GDM1 (cell line): ENCODE results near the gene FUNDC2.

ENCODE experiments used
- DNase-seq: peaks from one replicate; lab custom pipeline; 2025; lab: John Stamatoyannopoulos, UW

The FUNDC2 gene

DNA sequence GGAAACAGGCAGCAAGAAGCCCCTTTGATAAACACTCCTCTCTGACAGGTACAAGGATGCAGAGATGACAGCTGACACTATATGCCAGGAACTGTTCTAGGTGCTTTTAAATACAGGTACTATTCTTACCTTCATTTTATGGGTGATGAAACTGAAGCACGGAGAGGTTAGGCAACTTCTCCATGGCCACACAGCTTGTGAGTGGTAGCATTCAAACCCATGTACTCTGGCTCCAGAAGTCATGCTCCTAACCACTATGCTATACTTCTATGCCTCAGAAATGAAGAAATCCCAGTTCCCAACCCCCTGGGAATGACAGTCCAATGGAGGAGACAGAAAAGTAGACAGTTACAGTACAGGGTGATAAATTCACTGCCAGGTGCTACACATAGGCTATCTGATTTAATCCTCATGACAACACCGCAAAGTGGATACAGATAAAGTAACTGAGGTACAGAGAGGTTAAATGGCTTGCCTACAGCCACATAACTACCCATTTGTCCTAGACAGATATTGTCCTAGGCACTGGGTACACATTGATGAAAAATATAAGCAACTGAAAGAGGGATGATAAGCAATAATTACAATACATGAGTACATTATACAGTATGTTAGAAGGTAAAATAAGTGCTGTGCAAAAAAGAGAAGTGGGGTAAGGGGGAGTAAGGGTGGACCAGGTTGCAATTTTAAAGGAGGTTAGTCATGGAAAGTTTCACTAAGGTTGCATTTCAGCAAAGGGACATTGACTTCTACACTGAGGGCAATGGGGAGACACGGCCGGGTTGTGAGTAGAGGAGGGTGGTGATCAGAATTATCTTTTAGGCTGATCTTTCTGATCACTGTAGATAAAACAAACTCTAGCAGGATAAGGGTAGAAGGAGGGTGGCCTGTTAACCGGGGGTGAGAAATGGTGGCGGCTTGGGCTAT lies 2.5 kb upstream of the FUNDC2 start:
- no peak for DNase-seq

DNA sequence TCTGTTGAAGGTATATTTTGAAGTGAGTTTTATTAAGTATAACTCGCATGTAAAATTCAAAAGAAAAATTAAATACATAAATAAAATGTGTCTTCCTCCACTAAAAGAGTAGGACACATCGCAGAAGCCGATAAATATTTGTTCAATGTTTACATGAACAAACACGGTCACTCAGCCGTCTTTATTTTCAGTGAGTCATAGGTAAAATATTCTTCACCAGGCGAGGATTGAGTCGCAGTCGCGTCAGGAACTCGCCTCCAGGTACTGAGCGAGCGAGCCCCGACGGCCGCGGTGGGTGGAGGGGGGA lies 271 bp upstream of the FUNDC2 start:
- no peak for DNase-seq

DNA sequence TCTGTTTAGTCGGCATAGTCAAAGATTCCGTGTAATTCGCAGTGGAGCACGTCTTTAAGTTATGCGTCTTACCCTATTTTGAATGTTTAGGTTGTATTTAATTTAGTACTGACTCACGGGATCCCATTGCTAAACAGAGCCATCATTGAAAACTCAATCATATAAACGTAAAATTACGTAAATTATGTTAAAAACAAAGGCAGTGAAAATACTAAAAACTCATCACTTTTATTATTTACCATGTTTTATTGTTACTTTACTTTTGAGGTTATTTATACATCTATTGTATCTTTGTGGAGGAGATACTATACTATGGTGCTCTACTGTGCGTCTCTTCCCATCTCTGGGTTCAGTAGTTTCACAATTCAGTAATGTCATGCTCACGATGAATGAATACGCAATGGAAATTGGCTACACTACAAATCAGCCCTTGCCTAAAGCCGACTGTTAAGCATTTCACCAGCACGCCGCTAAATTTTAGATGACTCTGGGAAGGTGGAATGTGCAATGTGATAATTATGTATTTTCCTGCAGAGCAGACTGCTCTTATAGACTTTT lies 944 bp downstream of the FUNDC2 start:
- DNase-seq, result no peak

- DNase-seq, result no peak
Measured at GRCh38 chrX:155028129-155028528, 1.5 kb downstream of the FUNDC2 start.

GRCh38 chrX:155028877-155029291 lies 2.2 kb downstream of the FUNDC2 start:
- no peak for DNase-seq

- DNase-seq, result no peak
Measured at GRCh38 chrX:155031657-155032056, 5.0 kb downstream of the FUNDC2 start.

DNA sequence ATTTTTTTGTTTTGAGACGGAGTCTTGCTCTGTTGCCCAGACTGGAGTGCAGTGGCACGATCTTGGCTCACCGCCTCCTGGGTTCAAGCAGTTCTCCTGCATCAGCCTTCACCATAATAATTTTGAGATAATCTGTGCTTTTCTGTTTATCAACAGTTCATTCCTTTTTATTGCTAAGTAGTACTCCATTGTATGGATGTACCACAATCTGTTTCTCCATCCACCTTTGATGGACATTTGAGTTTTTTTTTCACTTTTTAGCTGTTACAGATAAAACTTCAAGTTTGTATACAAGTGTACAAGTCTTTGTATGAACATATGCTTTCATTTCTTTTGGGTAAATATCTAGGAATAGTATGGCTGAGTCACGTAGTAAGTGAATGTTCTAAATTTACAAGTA lies 9.0 kb downstream of the FUNDC2 start:
- DNase-seq, result no peak

DNA sequence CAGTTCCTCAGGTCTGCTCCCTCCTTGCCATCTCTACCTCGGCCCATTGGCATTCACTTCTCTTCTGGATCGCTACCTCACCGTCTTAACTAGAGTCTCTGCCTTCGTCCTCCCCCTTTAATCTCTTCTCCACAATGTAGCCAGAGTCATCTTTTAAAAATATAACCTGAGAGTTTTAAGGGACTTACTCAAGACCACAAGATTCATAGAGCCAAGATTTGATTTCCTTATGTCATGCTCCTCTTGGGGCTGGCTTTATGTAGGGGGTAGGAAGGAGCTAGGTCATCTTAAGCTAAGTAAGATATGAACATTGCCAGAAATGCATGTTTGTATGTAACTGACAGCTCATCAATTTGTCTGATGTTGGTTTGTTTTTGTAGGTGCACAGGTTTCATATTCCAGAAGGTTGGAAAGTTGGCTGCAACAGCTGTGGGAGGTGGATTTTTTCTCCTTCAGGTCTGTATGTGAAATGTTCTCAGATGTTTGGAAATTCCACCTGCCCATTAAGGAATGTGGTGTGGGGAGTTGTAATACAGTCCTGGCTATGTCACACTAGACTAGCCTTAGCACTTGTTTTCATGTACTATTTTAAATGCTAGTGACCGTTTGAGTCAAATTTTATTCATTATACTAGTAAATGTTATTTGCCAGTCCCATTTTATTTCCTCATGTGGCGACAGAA lies 19.6 kb downstream of the FUNDC2 start:
- DNase-seq, result no peak

- DNase-seq, result no peak
Measured at GRCh38 chrX:155046811-155047528, 20.3 kb downstream of the FUNDC2 start.

DNA sequence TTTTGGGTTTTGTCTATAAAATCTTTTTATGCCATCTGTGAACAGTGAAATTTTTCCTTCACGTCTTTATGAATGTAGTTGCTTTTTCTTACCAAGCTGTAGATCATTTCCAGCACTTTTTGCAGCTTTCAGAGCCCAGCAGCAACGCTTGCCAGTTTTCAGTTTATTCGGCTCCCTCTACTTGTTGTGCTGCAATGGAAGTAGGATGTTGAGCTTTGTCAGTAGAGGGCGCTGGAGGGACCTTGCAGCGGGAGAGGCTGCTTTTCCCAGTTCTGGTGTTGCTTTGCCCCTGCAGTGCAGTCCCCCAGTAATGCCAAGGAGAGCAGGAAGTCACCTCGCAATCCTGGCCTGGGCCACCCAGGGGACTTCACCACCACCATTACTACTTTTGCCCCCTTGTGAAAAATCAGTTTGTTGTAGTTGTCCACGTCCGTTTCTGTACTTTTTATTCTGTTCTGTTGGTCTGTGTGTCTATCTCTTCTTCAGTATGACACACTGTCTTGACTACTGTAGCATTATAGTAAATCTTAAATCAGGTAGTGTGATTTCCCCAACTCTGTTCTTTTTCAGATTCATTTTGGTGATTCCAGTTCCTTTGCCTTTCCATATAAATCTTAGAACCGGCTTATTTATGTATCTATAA lies 22.5 kb downstream of the FUNDC2 start:
- peak; percentile 39 for DNase-seq

- DNase-seq, result no peak
Measured at GRCh38 chrX:155052738-155053498, 26.3 kb downstream of the FUNDC2 start.

DNA sequence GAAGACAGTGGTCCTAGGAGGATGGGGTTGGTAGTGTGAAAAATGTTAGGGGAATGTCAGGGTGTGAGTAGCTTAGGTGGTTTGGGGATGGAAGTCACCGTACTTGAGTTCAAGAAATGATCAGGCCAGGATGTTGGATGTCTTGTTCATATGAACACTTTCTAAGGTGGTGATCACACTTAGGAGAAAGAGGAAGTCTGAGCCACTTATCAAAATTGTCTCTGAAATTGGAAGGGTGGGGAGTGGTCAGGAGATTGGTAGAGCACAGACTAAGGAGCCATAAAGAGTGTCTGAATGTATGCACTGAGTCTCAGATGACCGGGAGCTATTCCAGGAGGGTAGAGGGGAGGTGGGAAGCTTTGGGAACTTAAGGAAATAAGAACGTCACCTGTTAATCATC lies 27.0 kb downstream of the FUNDC2 start:
- DNase-seq, result no peak

DNA sequence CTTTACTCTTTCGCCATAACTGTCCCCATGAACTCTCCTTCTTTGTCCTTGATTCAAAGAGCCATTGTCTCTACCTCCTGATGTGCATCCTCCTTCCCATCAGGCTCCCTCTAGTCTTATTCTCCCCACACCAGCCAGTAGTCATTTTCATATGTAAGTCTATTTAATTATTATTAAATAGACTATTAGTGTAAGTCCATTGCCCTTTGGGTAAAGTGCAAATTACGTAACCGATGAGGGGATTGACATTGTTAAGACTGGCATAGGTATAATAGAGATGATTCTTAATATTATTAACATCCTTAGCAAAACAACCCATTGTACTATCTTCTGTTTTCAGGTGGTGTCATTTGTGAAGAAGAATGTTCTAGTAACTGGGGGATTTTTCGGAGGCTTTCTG lies 27.6 kb downstream of the FUNDC2 start:
- no peak for DNase-seq

DNA sequence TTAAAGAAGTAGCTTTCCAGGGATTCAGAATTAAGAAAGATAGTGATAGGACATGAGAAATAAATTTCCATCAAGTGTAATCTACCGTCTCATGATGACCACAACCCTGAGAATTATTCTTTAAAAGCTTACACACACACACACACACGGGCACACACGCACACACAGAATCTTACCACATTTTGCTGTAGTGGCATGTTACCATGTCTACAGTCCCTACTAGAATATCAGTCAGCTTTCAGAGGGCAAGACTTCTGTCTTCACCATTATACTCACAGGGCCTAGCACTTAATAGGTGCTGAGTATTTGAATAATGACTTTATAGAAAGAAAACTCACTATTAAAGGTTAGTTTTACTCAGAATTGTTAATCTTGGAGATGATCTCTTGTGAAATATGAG lies 28.9 kb downstream of the FUNDC2 start:
- DNase-seq, result no peak

- DNase-seq, result no peak
Measured at GRCh38 chrX:155056471-155056870, 29.8 kb downstream of the FUNDC2 start.

DNA sequence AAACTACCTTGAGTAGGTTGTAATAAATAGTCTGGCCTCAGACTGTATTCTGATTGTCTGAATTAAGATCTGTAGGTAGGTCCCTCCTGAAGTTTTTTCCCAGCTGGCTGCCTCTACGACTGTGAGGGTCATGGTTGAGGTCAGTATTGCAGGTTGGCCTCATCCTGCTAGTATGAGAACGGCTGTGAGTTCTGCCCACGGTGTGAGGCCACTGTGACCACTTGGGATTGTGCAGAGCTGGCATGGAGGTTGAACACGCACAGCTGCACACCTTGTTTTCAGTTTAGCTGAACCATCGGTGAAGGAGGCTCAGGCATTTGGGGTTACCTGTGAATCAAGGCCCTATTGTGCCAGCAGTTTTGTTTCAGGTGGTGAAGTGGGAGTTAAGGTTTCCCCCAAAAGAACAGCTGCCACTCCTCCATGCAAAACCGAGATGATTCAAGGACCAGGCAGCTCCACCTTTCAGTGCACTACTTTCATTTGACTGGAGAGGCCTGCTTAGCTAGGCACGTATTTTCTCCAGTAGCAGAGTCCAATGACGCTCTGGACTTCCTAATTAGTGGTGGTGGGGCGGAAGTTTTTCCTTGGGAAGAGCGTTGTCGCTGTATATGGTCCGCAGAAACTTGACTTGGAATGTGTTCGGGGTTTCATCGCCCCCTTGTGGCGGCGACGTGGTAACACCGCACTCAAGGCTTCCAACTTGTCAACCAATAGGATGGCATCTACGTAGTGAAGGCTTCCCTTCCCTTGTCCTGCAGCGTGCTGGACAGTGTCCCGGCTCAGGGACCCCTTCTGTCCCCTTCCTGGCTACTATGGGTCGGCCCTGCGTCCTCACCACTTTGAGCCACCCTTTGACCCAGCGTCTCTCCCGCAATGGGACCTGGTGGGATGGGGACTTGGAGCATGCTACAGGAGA lies 30.5 kb downstream of the FUNDC2 start:
- peak; percentile 41 for DNase-seq

- DNase-seq, result no peak
Measured at GRCh38 chrX:155061760-155062159, 35.1 kb downstream of the FUNDC2 start.

DNA sequence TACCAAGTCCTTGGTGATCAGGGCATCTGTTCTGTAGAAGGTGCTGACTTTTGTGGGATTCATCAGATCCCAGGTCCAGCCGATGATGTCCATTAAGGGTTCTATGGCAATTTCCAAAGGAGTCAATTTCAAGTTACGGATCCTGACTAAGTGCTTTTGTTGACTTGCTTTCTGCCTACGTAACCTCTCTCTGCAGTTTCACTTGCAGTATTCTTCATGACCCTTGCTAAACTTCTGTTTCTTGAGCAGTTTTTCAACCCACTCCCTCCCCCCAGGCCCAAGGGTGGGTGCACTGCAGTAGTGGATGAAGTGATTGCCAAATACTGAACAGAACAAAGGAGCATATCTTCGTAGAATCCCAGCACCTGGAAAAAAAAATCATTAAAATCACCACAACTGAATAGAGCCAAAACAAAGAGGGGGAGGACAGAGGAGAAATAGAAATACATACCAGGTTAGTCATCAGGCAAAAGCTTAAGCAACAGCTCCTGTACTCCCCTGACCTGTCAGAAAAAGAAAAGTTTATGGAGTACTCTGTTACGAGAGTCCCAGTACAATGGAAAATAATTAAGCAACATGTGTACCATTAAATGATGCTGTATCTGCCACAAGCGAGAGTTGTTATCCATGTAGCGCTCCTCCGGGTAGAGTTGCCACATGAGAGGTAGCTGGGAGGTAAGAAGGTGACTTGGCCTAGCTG lies 38.5 kb downstream of the FUNDC2 start:
- DNase-seq, result no peak

GRCh38 chrX:155068165-155068564 lies 41.5 kb downstream of the FUNDC2 start:
- DNase-seq, result no peak

DNA sequence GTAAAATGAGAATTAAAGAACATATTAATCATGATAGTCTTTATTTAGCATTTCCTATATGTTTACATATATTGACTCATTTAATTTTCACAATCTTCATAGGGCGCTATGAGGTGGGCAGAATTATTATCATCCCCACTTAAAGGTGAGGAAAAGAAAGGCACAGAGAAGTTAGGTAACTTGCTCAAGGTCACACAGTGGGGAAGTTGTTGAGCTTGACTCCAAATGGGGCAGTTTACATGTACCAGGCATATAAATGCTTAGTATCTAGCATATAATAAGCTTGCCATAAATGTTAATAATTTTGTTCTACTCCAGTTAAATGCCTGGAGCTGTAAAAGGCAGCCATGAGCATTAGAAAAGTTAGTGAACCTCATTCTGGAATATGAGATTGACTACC lies 42.8 kb downstream of the FUNDC2 start:
- no peak for DNase-seq
